Measurements from ENCODE around the gene ARMH1.
A peak's percentile ranks its signal among the peaks of the same experiment; 100 is the strongest.

Gene ARMH1

GRCh38 chr1:44651069-44651468 is 23.4 kb upstream of the ARMH1 start:
- H4K20me1 ChIP-seq (ENCODE audit: insufficient read depth), result no peaks in the 10 kb centered on the region
- H3K9ac ChIP-seq, result no peak overlapping the region
- no peak overlapping the region for H3K4me2 ChIP-seq
- no peak overlapping the region for H3K4me3 ChIP-seq (IDR thresholded peaks at IDR 0.05; ENCODE audit: insufficient read depth, low read depth, low read length)
- no peaks in the 10 kb centered on the region for H3K27me3 ChIP-seq (ENCODE audit: insufficient read depth, low read depth)
- H3K36me3 ChIP-seq (ENCODE audit: insufficient read depth), result no peaks in the 10 kb centered on the region
- H2AFZ ChIP-seq (ENCODE audit: low read depth), result no peak overlapping the region
- no peak for TF ChIP-seq CTCF (conservative IDR thresholded peaks at IDR 0.05; ENCODE audit: low read depth, low read length)
- H3K27ac ChIP-seq, result no peak overlapping the region
- H3K79me2 ChIP-seq (ENCODE audit: insufficient read depth, low read depth), result no peaks in the 10 kb centered on the region
- no peaks in the 10 kb centered on the region for H3K4me1 ChIP-seq (ENCODE audit: low read depth, poor library complexity, severe bottlenecking)

- Histone ChIP-seq H3K27ac (no peak overlapping the region), H2AFZ (ENCODE audit: low read depth) (no peak overlapping the region), H3K4me3 (IDR thresholded peaks at IDR 0.05; ENCODE audit: insufficient read depth, low read depth, low read length) (no peak overlapping the region), H3K27me3 (ENCODE audit: insufficient read depth, low read depth) (no peaks in the 10 kb centered on the region), H3K4me1 (ENCODE audit: low read depth, poor library complexity, severe bottlenecking) (no peaks in the 10 kb centered on the region), H3K79me2 (ENCODE audit: insufficient read depth, low read depth) (no peaks in the 10 kb centered on the region), H3K9ac (no peak overlapping the region), H4K20me1 (ENCODE audit: insufficient read depth) (no peaks in the 10 kb centered on the region), H3K36me3 (ENCODE audit: insufficient read depth) (no peaks in the 10 kb centered on the region), H3K4me2 (no peak overlapping the region)
- peak; percentile 91 for TF ChIP-seq CTCF (conservative IDR thresholded peaks at IDR 0.05; ENCODE audit: low read depth, low read length)
Observed at GRCh38 chr1:44652445-44653106, 21.9 kb upstream of the ARMH1 start.

- H4K20me1 ChIP-seq (ENCODE audit: insufficient read depth), result no peaks in the 10 kb centered on the region
- H3K27ac ChIP-seq, result no peak overlapping the region
- no peak overlapping the region for H3K4me2 ChIP-seq
- H2AFZ ChIP-seq (ENCODE audit: low read depth), result no peak overlapping the region
- H3K9ac ChIP-seq, result no peak overlapping the region
- no peaks in the 10 kb centered on the region for H3K4me1 ChIP-seq (ENCODE audit: low read depth, poor library complexity, severe bottlenecking)
- H3K4me3 ChIP-seq (IDR thresholded peaks at IDR 0.05; ENCODE audit: insufficient read depth, low read depth, low read length), result no peak overlapping the region
- H3K36me3 ChIP-seq (ENCODE audit: insufficient read depth), result no peaks in the 10 kb centered on the region
- 0 out of 2 replicates have a peak, but pooled peaks have one; percentile 34 for TF ChIP-seq CTCF (conservative IDR thresholded peaks at IDR 0.05; ENCODE audit: low read depth, low read length)
- H3K27me3 ChIP-seq (ENCODE audit: insufficient read depth, low read depth), result no peaks in the 10 kb centered on the region
- no peaks in the 10 kb centered on the region for H3K79me2 ChIP-seq (ENCODE audit: insufficient read depth, low read depth)
Observed at GRCh38 chr1:44653107-44653964, 21.2 kb upstream of the ARMH1 start.

- no peak for TF ChIP-seq CTCF (conservative IDR thresholded peaks at IDR 0.05; ENCODE audit: low read depth, low read length)
- H3K4me1 ChIP-seq (ENCODE audit: low read depth, poor library complexity, severe bottlenecking), result no peaks in the 10 kb centered on the region
- no peaks in the 10 kb centered on the region for H3K27me3 ChIP-seq (ENCODE audit: insufficient read depth, low read depth)
- H4K20me1 ChIP-seq (ENCODE audit: insufficient read depth), result no peaks in the 10 kb centered on the region
- H3K36me3 ChIP-seq (ENCODE audit: insufficient read depth), result no peaks in the 10 kb centered on the region
- no peak overlapping the region for H3K4me3 ChIP-seq (IDR thresholded peaks at IDR 0.05; ENCODE audit: insufficient read depth, low read depth, low read length)
- no peaks in the 10 kb centered on the region for H3K79me2 ChIP-seq (ENCODE audit: insufficient read depth, low read depth)
- H2AFZ ChIP-seq (ENCODE audit: low read depth), result no peak overlapping the region
- no peak overlapping the region for H3K27ac ChIP-seq
- no peak overlapping the region for H3K9ac ChIP-seq
- H3K4me2 ChIP-seq, result no peak overlapping the region
Observed at GRCh38 chr1:44654621-44655187, 19.8 kb upstream of the ARMH1 start.
